H1 (cell line): ENCODE measurements around the gene TMEM266.

ENCODE experiments used
- CHD2 ChIP-seq: IDR thresholded peaks from 2 replicates; pipeline ENCODE4 v1.6.1; 2012; ENCODE audit warnings: low read length, improper control_type of control experiment
- HDAC2 ChIP-seq, 2 experiments: fragments of 300-600 bp in 1 of 2; sonication (generic) in 1 of 2; IDR thresholded peaks; 2 replicates each; pipeline ENCODE4 v1.6.1; 2011 to 2012; ENCODE audit warnings: low read depth in 2 of 2, low read length in 2 of 2, mild to moderate bottlenecking in 2 of 2, moderate library complexity in 2 of 2, borderline replicate concordance in 1 of 2, inconsistent platforms in 1 of 2
- PHF8 ChIP-seq: fragments of 200-600 bp; sonication (generic); conservative IDR thresholded peaks from 2 replicates; pipeline ENCODE4 v1.7.1; 2012; ENCODE audit warnings: low read depth, mild to moderate bottlenecking, inconsistent platforms, low read length, moderate library complexity
- POLR2A ChIP-seq, 2 experiments: IDR thresholded peaks; 1 replicate in 1 of 2; 2 replicates in 1 of 2; pipeline ENCODE4 v1.6.1; 2011; ENCODE audit warnings: low read depth in 2 of 2, low read length in 2 of 2, mild to moderate bottlenecking in 2 of 2; ENCODE audit errors: control extremely low read depth in 1 of 2
- POLR2AphosphoS5 ChIP-seq: IDR thresholded peaks from 2 replicates; pipeline ENCODE4 v1.6.1; 2011; ENCODE audit warnings: low read depth, low read length
- SP2 ChIP-seq: IDR thresholded peaks from 2 replicates; pipeline ENCODE4 v1.6.1; 2012; ENCODE audit warnings: mild to moderate bottlenecking, low read length, inconsistent platforms
- TF ChIP-seq, protein P1 (sequence below): IDR thresholded peaks from 2 replicates; pipeline ENCODE4 v1.6.1; 2012; ENCODE audit warnings: low read length, inconsistent platforms
- TF ChIP-seq, protein P2 (sequence below), 3 experiments: IDR thresholded peaks; 1 replicate in 2 of 3; 2 replicates in 1 of 3; pipeline versions ENCODE4 v1.5.1 to v1.6.1; 2011; ENCODE audit warnings: low read length in 3 of 3, mild to moderate bottlenecking in 3 of 3, inconsistent platforms in 2 of 3, low read depth in 1 of 3, moderate library complexity in 1 of 3; ENCODE audit not compliant: insufficient read depth in 1 of 3; ENCODE audit errors: control extremely low read depth in 1 of 3
- TF ChIP-seq, protein P3 (sequence below): IDR thresholded peaks from 2 replicates; pipeline ENCODE4 v1.6.1; 2011; ENCODE audit warnings: low read length, improper control_type of control experiment

DNA sequence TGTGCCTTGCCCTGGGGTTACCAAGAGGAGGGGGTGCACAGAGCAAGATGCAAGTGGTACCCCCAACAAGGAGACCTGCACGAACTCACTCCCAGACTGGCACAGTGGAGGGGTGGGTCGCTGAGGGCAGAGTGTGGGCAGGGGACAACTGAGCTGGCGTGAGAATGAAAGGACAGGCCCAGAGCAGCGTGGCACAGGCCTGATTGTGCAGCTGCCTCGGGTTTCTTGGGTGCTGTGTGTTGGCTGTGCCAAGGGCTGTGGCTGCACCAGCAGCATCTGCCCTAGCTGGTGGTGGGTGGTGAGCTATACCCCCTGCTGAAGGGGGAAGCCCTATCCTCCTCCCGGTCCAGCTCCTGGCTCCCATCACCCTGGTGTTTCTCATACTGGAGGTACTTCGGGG lies 92.4 kb downstream of the TMEM266 start:
- no peak for TF ChIP-seq SP2
- TF ChIP-seq, protein P1, sequence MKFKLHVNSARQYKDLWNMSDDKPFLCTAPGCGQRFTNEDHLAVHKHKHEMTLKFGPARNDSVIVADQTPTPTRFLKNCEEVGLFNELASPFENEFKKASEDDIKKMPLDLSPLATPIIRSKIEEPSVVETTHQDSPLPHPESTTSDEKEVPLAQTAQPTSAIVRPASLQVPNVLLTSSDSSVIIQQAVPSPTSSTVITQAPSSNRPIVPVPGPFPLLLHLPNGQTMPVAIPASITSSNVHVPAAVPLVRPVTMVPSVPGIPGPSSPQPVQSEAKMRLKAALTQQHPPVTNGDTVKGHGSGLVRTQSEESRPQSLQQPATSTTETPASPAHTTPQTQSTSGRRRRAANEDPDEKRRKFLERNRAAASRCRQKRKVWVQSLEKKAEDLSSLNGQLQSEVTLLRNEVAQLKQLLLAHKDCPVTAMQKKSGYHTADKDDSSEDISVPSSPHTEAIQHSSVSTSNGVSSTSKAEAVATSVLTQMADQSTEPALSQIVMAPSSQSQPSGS, result no peak
- TF ChIP-seq POLR2AphosphoS5, result no peak
- no peak for TF ChIP-seq POLR2A (IDR thresholded peaks at IDR 0.05; ENCODE audit: control extremely low read depth in 1 of 2, low read depth in 2 of 2, low read length in 2 of 2)
- TF ChIP-seq, protein P2, sequence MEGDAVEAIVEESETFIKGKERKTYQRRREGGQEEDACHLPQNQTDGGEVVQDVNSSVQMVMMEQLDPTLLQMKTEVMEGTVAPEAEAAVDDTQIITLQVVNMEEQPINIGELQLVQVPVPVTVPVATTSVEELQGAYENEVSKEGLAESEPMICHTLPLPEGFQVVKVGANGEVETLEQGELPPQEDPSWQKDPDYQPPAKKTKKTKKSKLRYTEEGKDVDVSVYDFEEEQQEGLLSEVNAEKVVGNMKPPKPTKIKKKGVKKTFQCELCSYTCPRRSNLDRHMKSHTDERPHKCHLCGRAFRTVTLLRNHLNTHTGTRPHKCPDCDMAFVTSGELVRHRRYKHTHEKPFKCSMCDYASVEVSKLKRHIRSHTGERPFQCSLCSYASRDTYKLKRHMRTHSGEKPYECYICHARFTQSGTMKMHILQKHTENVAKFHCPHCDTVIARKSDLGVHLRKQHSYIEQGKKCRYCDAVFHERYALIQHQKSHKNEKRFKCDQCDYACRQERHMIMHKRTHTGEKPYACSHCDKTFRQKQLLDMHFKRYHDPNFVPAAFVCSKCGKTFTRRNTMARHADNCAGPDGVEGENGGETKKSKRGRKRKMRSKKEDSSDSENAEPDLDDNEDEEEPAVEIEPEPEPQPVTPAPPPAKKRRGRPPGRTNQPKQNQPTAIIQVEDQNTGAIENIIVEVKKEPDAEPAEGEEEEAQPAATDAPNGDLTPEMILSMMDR (IDR thresholded peaks at IDR 0.05; ENCODE audit: control extremely low read depth in 1 of 3, insufficient read depth in 1 of 3, low read depth in 1 of 3, low read length in 3 of 3), result no peak
- no peak for TF ChIP-seq HDAC2 (IDR thresholded peaks at IDR 0.05; ENCODE audit: borderline replicate concordance in 1 of 2, low read depth in 2 of 2, low read length in 2 of 2)
- TF ChIP-seq, protein P3, sequence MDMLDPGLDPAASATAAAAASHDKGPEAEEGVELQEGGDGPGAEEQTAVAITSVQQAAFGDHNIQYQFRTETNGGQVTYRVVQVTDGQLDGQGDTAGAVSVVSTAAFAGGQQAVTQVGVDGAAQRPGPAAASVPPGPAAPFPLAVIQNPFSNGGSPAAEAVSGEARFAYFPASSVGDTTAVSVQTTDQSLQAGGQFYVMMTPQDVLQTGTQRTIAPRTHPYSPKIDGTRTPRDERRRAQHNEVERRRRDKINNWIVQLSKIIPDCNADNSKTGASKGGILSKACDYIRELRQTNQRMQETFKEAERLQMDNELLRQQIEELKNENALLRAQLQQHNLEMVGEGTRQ, result no peak
- TF ChIP-seq CHD2, result no peak
- TF ChIP-seq PHF8, result no peak
